Vagina (tissue), 2 donors: ENCODE measurements around the gene PPP1R14C.

Experiments
- CTCF ChIP-seq, 3 experiments: fragments of 450-650 bp in 2 of 3; fragments of 200-600 bp in 1 of 3; sonication (generic) in 1 of 3; IDR thresholded peaks; one replicate each; pipeline ENCODE4 v1.5.1; 2017 to 2019; ENCODE audit warnings: antibody characterized with exemption in 3 of 3, mild to moderate bottlenecking in 2 of 3, moderate library complexity in 2 of 3
- POLR2AphosphoS5 ChIP-seq, 2 donors: sonication (generic); formaldehyde crosslinking; IDR thresholded peaks; one replicate each; pipeline ENCODE4 v1.9.0; 2017; ENCODE audit warnings: antibody characterized with exemption in 2 of 2, mild to moderate bottlenecking in 2 of 2, low read depth in 1 of 2; ENCODE audit not compliant: insufficient read depth in 1 of 2

- TF ChIP-seq CTCF (IDR thresholded peaks at IDR 0.05) (no peak), POLR2AphosphoS5 (IDR thresholded peaks at IDR 0.05; ENCODE audit: insufficient read depth in 1 of 2, low read depth in 1 of 2) (no peak)
Measured at GRCh38 chr6:150247803-150248202, 105.0 kb downstream of the PPP1R14C start.
